Astrocyte of the cerebellum (primary cell): Measurements from ENCODE around the gene NFKB2.

Experiments
- DNase-seq: peaks from one replicate; pipeline ENCODE4 v3.0.0-alpha.2; 2011; ENCODE audit warnings: low read depth
- H3K4me3 ChIP-seq: 2 replicates; pipeline ENCODE4 v1.5.1; 2011; ENCODE audit warnings: mild to moderate bottlenecking, low read depth, low read length, moderate library complexity
- CTCF ChIP-seq: IDR thresholded peaks from 2 replicates; pipeline ENCODE4 v1.5.1; 2012; ENCODE audit warnings: low read length, low read depth, moderate library complexity, mild to moderate bottlenecking; ENCODE audit errors: missing control alignments
- in situ Hi-C: cut with HindIII; loops from 2 replicates; pipeline ENCODE4 v1.10.0; 2017; ENCODE audit warnings: low sequenced_read_pairs

NFKB2 gene

GRCh38 chr10:102435133-102435497 is 39.6 kb downstream of the NFKB2 start:
- no peak for DNase-seq
- no peak overlapping the region for H3K4me3 ChIP-seq
- in situ Hi-C loops = no loop called here
- no peak for TF ChIP-seq CTCF

DNA sequence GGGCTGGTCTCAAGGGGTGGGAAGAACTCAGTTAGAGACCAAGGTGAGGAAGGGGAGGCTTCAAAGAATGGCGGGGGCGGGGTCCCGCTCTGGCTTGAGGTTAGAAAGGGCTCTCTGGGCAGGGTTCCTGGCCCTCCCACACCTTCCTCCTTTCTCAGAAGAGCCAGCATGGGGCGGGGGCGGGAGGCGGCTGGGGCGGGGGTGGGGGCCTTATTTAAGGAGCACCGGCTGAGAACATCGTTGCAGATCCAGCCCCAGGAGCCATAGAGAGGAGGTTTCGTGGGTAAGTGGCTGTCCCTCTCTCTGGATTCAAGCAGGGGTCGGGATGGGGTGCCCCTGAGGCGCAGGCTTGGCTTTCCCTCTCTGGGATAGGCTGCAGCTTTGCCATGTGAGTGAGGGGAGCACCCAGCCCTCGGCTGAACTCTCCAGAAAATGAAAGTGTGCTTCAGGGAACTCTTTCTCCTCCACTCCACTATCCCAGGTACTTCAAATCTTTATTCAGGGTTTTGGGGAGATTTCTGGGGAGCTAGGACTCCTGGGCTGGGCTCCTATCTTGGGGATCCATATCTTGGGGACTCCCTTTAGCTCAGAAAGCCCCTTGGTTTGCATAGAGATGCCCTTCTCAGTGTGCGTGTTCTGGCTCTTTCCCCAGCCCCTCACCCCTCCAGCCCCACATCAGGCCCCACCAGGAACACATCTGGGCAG is 40.2 kb downstream of the NFKB2 start:
- H3K4me3 ChIP-seq = peak overlapping the region; percentile 10
- no peak for TF ChIP-seq CTCF
- no peak for DNase-seq
- in situ Hi-C loops = no loop called here

DNA sequence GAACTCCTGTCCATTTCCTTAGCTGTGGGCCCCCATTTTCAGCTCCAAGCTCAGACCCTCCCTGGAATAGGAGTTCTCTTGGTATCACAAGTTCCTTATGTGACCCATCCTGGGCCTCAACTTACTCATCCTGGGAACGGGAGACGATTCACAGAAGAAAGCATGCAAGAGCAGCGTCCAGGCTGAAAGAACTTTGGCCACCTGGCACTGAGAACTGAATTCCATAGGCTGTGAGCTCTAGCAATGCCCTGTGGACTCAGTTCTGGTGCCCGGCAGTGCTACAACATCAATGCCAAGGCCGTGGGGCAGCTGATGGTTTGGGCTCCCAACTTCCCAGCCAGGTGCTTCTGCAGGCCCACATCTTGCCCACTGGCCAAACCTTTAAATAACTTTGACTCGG is 40.8 kb downstream of the NFKB2 start:
- TF ChIP-seq CTCF = no peak
- in situ Hi-C loops = no loop called here
- no peak for DNase-seq
- no peak overlapping the region for H3K4me3 ChIP-seq

DNA sequence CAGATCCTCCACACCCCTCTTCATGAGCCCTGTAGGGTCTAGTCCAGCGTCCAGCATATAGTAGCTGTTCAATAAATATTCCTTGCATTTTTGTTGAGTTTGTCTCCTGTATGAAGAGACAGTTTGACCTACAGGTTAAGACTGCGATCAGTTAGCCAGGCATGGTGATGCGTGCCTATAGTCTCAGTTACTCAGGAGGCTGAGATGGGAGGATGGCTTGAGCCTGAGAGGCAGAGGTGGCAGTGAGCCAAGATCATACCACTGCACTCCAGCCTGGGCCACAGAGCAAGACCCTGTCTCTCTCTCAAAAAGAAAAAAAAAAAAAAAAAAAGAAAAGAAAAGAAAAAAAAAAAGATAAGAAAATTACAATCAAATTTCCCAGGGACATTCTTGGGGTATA is 42.0 kb downstream of the NFKB2 start:
- DNase-seq = no peak
- in situ Hi-C loops = no loop called here
- no peak for TF ChIP-seq CTCF
- no peak overlapping the region for H3K4me3 ChIP-seq

DNA sequence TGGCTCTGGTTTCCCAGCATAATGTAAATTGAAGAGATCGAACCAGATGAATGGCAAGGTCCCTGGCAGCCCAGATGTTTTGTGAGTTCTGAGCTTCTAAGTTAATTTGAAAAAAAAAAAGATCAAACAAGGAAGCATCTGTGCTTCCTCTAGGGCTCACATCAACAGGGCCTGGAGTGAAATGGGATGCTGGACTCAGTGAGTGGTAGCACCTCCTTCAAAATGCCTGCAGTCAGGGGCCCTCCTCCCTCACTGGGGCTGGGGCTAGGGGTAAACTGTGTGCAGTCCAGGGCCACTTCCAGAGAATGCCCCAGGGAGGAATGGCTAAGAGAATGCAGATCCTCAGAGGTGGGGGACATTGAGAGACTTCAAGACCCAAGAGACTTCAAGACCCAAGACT is 42.9 kb downstream of the NFKB2 start:
- DNase-seq = no peak
- in situ Hi-C loops = no loop called here
- no peak for TF ChIP-seq CTCF
- no peak overlapping the region for H3K4me3 ChIP-seq

DNA sequence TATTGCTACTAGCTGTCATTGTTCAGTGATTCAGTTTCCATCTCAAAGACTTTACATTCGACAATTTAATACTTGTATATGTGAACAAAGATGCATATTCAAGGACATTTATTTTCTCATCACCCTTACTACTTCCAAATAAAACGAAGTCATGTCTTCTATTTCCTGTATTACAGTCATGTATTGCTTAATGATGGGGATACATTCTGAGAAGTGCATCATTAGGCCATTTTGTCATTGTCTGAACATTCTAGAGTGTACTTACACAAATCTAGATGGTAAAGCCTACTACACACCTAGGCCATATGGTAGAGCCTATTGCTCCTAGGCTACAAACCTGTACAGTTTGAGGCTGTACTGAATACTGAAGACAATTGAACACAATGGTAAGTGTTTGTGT is 49.3 kb downstream of the NFKB2 start:
- no peak for DNase-seq
- in situ Hi-C loops = no loop called here
- TF ChIP-seq CTCF = no peak

More for the DNA sequence above, 49.3 kb downstream of the NFKB2 start:
- no peak overlapping the region for H3K4me3 ChIP-seq
